Endometrial microvascular endothelial cells (primary cell): ENCODE results near the gene SLC33A1. TPM values are rescaled to one million over a fixed set of nuclear protein-coding genes. Genes with fewer than 3 reads are reported as not detected.
"Not testable (repeated sequence)": the region's sequence is repeated elsewhere in the genome, so short reads cannot be mapped to it uniquely, and the experiment has no call there.

ENCODE experiments used
- in situ Hi-C: cut with HindIII; loops from 2 replicates; pipeline ENCODE4 v1.10.0; 2017; ENCODE audit warnings: low sequenced_read_pairs, low pct_unique_long_range_greater_than_20kb; ENCODE audit errors: inconsistent ontology term
- total RNA-seq: library from RNA; depleted of rRNA; stranded (reverse); fragments of >200 nt; gene quantifications from one replicate; pipeline ENCODE4 v1.2.3, GENCODE V29; 2015; ENCODE audit errors: inconsistent ontology term

Gene SLC33A1
- 29.8 TPM for total RNA-seq

DNA sequence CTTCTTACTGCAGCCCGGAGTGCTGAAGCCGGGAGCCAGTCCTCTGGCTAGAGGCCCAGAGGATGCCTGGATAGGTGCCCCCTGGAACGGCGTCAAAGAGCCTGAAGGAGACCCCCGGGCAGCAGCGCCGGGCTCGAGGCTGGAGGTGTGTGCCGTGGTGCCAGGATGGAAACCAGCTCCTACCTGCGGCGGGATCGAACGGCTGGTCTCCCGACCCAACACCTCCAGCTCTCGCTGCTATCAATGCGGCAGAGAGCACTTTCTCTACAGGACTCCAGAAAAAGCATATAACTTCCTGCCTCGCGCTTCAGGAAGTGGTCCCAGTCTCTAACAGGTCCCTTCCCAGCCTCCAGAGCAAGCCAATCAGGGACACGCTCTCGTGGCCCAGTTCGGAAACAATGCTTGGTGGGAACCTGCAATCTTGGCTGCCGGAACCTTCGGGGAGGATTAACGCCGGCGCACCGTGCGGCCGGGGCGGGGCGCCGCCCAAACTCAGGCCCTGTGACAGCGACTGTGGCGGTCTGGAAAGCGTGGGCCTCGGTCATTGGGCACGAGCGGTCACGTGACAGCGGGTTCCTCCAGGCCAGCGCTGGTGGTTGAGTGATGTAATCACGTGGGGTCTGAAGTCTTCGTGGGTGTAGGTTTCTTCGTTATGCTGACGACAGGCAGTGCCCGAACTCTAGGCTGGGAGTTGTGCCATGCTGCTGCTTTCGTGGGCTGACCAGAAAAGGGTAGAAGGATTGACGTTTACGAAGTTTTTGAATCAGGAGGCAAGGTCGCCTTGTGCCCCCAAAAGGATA, at the start of gene SLC33A1:
TSS of gene SLC33A1 (minus strand) at position 287 of the 800 bp plus-strand sequence. CDS start 430 bp downstream, outside the sequence.
- in situ Hi-C loops: no loop called here

- in situ Hi-C loops: no loop called here
These were observed 41.2 kb upstream of the SLC33A1 start for GRCh38 chr3:155895379-155895900.

DNA sequence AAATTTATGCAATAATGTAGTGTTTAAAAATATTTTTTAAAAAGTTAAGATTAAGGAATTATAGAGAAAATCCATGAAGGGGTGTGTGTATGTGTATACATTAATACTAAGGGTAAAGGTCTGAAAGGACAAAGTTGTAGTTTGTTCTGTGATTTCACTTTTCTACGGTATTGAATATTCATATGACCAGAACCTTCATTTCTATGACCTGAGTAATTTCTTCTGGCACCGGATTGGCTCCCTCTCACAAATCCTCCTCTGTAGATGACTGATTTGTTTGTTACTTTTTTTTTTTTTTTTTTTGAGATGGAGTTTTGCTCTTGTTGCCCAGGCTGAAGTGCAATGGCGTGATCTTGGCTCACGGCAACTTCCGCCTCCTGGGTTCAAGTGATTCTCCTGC, 37.1 kb upstream of the SLC33A1 start:
- in situ Hi-C loops: no loop called here

DNA sequence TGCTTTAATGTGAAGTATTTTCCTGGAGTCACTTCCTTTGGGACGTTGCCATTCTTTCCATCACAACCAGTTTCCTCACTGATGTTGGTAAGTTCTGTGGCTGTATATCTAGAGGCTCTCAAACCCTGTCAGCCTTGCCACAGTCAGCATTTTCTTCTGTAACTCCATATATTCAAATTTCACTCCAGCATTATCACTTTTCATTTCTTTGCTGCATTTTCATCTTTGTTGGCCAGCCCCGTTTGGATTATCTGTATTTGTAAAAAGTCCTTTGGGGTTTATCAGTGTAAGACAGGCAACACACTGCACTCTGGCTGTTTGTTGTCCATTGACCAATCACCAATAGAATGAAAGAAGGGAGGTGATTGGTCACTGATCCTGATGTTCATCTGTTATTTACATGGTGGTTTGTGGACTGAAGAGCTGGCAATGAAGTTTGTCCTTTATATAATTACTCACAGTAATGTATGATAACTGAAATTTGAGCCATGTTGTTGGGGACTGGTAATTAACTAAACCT, 36.5 kb upstream of the SLC33A1 start:
- in situ Hi-C loops: no loop called here

GRCh38 chr3:155889952-155890351, 35.7 kb upstream of the SLC33A1 start:
- in situ Hi-C loops: no loop called here

GRCh38 chr3:155889212-155889611, 35.0 kb upstream of the SLC33A1 start:
- in situ Hi-C loops: no loop called here

DNA sequence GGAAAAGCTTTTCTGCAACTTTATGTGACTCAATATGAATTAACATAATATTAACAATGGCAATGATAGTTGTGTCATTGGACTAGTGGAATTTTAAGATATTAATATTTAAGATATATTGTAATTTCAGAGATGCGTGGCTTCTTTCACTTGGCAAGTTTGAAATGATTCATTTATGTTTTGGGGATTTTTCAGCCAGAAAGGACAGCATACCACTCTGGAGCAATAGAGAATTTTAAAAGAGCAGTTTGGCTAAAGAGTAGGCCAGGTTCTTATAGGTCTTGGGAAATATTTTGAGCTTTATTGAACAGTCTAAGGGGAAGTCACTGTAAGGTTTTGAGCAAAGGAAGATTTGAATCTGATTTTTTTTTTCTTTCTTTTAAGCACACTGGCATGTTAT, 32.7 kb upstream of the SLC33A1 start:
- in situ Hi-C loops: no loop called here

DNA sequence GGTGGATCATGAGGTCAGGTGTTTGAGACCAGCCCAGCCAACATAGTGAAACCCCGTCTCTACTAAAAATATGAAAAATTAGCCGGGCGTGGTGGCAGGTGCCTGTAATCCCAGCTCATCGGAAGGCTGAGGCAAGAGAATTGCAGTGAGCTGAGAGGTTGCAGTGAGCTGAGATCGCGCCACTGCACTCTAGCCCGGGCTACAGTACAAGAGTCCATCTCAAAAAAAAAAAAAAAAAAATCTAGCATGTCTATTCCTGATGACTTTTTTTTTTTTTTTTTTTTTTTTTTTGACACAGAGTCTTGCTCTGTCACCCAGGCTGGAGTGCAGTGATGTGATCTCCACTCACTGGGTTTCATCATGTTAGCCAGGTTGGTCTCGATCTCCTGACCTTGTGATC, 32.1 kb upstream of the SLC33A1 start:
- in situ Hi-C loops: not testable (repeated sequence)

DNA sequence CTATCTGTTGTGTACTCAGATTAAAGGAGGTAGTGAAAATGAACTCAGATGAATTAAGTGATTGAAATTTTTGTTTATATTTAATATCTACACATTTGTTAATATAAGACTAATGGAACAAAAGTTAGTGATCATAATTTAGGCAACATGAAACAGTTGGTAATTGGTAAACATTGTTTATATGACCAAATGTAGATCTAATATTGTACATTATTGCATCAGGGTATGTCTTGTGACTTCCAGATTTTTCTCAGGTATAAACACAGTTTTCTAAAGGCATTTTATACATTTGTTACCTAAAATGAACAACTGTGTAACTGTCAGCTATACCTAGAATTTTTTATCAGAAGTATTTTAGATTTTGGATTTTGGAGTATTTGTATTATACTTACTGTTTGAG, 31.1 kb upstream of the SLC33A1 start:
- in situ Hi-C loops: no loop called here

DNA sequence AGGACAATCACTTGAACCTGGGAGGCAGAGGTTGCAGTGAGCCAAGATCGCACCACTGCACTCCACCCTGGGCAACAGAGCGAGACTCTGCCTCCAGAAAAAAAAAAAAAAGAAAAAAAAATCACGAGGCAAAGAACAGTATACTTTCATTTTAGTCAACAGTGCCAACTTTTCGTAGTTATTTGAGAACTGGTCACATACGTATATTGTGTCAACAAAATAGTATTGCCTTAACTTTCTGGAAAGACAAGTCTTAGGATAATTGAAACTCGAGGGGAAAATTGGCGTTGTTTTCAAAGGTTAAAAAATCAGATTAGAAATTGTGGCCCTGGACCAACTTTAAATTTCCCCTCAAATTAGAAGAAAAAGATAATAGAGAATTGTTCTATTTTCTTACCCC, 30.1 kb upstream of the SLC33A1 start:
- in situ Hi-C loops: no loop called here

- in situ Hi-C loops: no loop called here
These were observed 26.1 kb upstream of the SLC33A1 start for GRCh38 chr3:155880286-155880685.

GRCh38 chr3:155876503-155876902, 22.3 kb upstream of the SLC33A1 start:
- in situ Hi-C loops: no loop called here

DNA sequence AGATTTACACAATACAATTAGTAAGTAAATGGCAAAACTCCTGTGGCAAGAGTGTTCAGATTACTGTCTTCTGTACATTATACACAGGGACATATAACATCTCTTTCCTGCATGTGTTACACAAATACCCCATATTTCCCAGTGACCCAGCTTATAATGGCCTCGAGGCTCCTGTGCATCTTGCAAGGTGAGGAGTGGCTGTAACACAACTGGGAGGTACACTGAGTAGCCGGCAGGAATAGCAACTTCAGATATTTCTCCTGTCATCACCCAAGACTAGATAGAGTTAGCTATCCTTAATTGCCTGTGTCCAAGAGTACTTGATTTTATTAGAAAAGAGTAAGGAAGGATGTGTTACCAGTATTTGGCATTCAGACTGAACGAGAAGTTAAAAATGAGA, 21.8 kb upstream of the SLC33A1 start:
- in situ Hi-C loops: no loop called here

- in situ Hi-C loops: no loop called here
These were observed 18.8 kb upstream of the SLC33A1 start for GRCh38 chr3:155872904-155873646.

GRCh38 chr3:155871746-155872158, 17.5 kb upstream of the SLC33A1 start:
- in situ Hi-C loops: no loop called here

- in situ Hi-C loops: no loop called here
These were observed 16.9 kb upstream of the SLC33A1 start for GRCh38 chr3:155870945-155871745.

GRCh38 chr3:155870133-155870944, 16.1 kb upstream of the SLC33A1 start, which contains the start of gene GMPS:
Gene GMPS, plus strand, starts transcription at chr3:155870650. Its CDS starts 221 bp downstream, at chr3:155870871.
- in situ Hi-C loops: no loop called here

- in situ Hi-C loops: no loop called here
These were observed 15.5 kb upstream of the SLC33A1 start for GRCh38 chr3:155869691-155870090.
